HG03521 (cell line): Measurements from ENCODE around the gene CYP4F2.
"Not testable (repeated sequence)": the region's sequence is repeated elsewhere in the genome, so short reads cannot be mapped to it uniquely, and the experiment has no call there.

Experiments used
- ATAC-seq: cut with Tn5 transposase; IDR thresholded peaks from one replicate; pipeline ENCODE4 v1.9.1; 2021; ENCODE audit warnings: mild to moderate bottlenecking, moderate library complexity; ENCODE audit not compliant: unreplicated experiment

CYP4F2 gene

GRCh38 chr19:15900504-15900903, 2.6 kb upstream of the CYP4F2 start:
- ATAC-seq = no peak

GRCh38 chr19:15900032-15900431, 2.2 kb upstream of the CYP4F2 start:
- ATAC-seq = not testable (repeated sequence)

GRCh38 chr19:15899561-15899960, 1.7 kb upstream of the CYP4F2 start:
- not testable (repeated sequence) for ATAC-seq

GRCh38 chr19:15897026-15897737, 692 bp downstream of the CYP4F2 start:
- no peak for ATAC-seq

- no peak for ATAC-seq
These were observed 1.9 kb downstream of the CYP4F2 start for GRCh38 chr19:15895876-15896430.

- ATAC-seq = no peak
These were observed 3.5 kb downstream of the CYP4F2 start for GRCh38 chr19:15894359-15894758.

GRCh38 chr19:15893477-15893876, 4.4 kb downstream of the CYP4F2 start:
- ATAC-seq = no peak

GRCh38 chr19:15892012-15892411, 5.9 kb downstream of the CYP4F2 start:
- no peak for ATAC-seq

- no peak for ATAC-seq
These were observed 6.4 kb downstream of the CYP4F2 start for GRCh38 chr19:15891434-15891833.

GRCh38 chr19:15889339-15889738, 8.5 kb downstream of the CYP4F2 start:
- not testable (repeated sequence) for ATAC-seq

GRCh38 chr19:15885919-15886318, 12.0 kb downstream of the CYP4F2 start:
- ATAC-seq = no peak

- ATAC-seq = no peak
These were observed 12.7 kb downstream of the CYP4F2 start for GRCh38 chr19:15885167-15885566.

- ATAC-seq = not testable (repeated sequence)
These were observed 14.5 kb downstream of the CYP4F2 start for GRCh38 chr19:15883329-15883728.

GRCh38 chr19:15874821-15875474, 22.9 kb downstream of the CYP4F2 start:
- no peak for ATAC-seq

- not testable (repeated sequence) for ATAC-seq
These were observed 24.1 kb downstream of the CYP4F2 start for GRCh38 chr19:15873771-15874170.

GRCh38 chr19:15871570-15871969, 26.3 kb downstream of the CYP4F2 start:
- ATAC-seq = no peak

GRCh38 chr19:15869873-15870272, 28.0 kb downstream of the CYP4F2 start:
- no peak for ATAC-seq

- no peak for ATAC-seq
These were observed 28.7 kb downstream of the CYP4F2 start for GRCh38 chr19:15869109-15869555.

GRCh38 chr19:15866636-15867035, 31.2 kb downstream of the CYP4F2 start:
- ATAC-seq = no peak

- ATAC-seq = no peak
These were observed 33.0 kb downstream of the CYP4F2 start for GRCh38 chr19:15864824-15865223.

- ATAC-seq = no peak
These were observed 34.6 kb downstream of the CYP4F2 start for GRCh38 chr19:15863272-15863671.

- ATAC-seq = no peak
These were observed 35.4 kb downstream of the CYP4F2 start for GRCh38 chr19:15862444-15862843.
